ENCODE measurements around the gene LRRC2.

- TF ChIP-seq POLR2A (IDR thresholded peaks at IDR 0.05; ENCODE audit: low read depth, low read length), result no peak
- TF ChIP-seq POLR2AphosphoS5 (IDR thresholded peaks at IDR 0.05; ENCODE audit: low read depth, low read length), result no peak
- no peak for TF ChIP-seq SPI1 (IDR thresholded peaks at IDR 0.05; ENCODE audit: low read depth, low read length)
- TF ChIP-seq TAF1 (IDR thresholded peaks at IDR 0.05; ENCODE audit: low read depth, low read length), result no peak
Measured at GRCh38 chr3:46571684-46572083, 5.6 kb upstream of the LRRC2 start.

All from GM12891 (cell line).